Measurements from ENCODE around the gene CAMK1.

Gene CAMK1

DNA sequence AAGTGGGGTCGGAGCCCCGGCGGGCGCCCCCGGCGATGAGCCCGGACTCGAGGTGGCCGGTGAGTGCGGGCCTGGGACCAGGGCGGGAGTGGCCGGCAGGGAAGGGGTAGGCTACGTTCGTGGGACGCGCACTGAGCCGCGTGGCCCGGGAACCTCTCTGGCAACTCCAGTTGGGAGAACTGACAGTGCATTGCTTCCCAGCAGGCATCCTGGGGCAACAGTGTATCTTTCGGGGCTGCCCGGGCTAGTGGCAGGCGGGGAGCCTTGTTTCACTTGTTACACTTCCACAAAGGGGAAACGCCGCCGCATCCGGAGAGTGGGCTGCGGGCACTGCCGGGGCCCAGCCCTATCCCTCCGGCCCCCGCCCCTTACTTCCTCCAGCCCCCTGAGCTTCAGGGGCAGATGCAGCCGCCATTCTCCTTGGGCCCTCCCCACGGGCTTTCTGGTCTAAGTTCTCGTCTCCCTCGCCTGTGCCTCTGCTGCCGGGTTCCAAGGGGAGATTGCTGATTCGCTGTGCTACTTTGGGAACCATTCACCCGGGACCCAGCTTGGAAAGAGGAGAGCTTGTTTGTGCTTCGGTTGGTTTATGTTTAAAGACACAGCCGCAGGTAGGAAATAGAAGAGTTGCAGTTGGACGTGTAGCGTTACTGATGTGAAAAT lies 37.5 kb downstream of the CAMK1 start:
- DNase-seq: no peak

GRCh38 chr3:9731206-9732079 lies 38.3 kb downstream of the CAMK1 start, which contains the start of gene BRPF1:
Gene BRPF1, plus strand, starts transcription at chr3:9731735. Its CDS starts 2,406 bp downstream, at chr3:9734141.
- DNase-seq: peak; percentile 87

- no peak for DNase-seq
These were observed 39.0 kb downstream of the CAMK1 start for GRCh38 chr3:9730657-9731205.

DNA sequence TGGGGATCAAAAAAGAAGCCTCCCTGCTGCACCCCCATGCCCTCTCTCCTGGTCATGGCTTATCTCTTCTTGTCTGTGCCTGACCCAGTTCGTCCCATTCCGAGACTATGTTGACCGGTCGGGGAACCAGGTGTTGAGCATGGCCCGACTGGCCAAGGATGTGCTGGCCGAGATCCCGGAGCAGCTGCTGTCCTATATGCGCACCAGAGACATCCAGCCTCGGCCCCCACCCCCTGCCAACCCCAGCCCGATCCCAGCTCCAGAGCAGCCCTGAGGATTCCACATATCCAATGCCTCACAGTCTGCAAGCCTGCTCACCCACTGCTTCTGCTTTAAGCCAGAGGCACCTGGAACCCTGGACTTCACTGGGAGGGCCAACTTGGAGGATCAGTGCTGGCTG lies 40.3 kb downstream of the CAMK1 start:
- no peak for DNase-seq

GRCh38 chr3:9727743-9728142 lies 42.0 kb downstream of the CAMK1 start:
- DNase-seq: no peak

DNA sequence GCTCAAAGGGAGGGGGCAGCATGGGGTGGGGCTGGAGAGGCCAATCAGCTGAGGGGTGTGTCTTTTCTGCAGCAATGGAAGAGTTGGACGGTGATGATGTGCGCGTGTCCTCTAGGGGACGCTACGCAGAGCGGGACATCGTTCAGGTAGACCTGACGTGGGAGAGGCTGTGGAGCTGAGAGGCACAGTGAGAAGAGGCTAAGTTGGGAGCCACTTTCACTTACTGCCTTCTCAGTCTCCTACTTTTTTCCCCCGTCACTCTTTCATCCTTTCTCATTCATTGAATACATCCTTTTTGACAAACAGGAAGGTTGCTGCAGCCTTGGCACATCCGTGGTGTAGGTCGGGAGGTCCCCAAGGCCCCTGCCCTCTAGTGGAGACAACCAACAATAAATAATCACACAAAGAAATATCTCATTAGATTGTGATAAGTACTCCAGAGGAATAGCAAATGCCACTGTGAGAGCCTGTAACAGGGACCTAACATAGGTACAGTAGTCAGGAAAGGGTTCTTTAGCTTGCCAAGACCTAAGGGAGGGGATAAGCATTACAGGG lies 42.6 kb downstream of the CAMK1 start:
- DNase-seq: no peak

DNA sequence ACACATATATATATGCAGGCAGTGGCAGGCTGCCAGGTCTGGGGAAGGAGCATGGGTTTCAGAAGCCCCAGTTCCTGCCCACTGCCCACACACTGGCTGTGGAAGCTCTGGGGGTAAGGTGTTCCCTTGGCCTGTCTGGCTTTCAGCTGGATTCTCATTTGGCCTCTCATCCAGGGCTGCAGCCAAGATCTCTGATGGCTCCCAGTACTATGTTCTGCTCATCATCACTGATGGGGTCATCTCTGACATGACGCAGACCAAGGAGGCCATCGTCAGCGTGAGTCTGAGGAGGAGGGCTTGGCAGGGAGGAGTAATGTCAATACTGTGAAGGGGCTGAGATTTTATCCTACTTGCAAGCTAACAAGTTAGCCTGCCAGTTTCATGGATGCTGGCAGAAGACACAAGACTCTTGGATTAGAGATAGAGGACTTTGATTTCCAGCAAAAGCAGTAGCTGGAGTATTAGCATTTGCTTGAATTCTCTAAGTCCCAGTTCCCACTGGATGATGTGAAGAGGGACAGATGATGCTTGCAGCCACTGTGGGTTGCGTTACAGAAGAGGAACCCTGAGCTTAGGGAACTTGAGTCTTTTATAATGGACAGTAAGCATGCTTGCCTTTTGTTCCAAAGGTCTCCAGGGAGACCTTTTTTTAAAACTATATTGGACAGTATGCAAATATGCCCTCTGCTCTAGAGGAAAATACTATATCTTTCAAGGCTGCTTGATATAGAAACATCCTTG lies 43.8 kb downstream of the CAMK1 start:
- DNase-seq: no peak

DNA sequence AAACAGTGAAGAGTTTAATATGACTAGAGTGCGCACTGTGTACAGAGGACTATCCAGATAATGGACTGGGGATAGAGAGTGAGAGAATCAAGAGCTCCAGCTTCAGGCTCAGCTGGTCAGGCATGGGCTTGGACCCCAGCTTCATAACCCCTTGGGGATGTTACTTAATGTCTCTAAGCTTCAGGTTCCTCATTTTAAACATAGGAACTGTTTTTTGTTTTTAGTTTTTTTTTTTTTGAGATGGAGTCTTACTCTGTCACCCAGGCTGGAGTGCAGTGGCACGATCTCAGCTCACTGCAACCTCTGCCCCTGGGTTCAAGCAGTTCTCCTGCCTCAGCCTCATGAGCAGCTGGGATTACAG lies 48.1 kb downstream of the CAMK1 start:
- no peak for DNase-seq

DNA sequence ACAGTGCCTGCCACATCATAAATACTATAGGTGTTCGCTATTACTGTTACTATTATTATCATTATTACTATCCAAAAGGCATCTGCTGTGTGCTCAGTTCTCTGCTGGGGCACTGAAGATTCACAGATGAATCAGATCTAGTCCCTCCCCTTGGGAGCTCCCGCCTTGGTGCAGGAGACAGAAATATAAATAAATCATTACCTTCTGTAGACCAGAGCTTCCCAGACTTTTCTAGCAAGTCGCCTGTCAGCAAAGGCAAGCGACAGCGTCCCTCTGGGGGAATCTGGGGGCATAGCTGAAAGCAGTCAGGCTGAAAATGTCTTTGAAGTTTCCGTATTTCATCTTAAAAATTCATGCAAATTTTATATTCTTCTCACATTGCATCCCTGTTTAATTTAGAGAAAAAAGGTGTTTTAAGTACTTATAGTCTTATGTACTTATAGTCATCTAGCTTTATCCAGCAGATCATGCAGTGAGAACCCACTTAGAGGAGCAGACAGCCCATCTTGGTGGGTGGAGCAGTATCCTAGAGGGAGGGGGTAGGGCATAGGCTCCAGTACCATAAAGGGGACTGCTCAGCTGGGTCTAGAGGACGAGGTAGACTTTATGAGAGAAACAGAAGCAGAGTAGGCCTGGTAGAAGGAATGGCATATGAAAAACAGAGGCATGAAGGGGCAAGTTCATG lies 48.6 kb downstream of the CAMK1 start:
- DNase-seq: peak; percentile 45

DNA sequence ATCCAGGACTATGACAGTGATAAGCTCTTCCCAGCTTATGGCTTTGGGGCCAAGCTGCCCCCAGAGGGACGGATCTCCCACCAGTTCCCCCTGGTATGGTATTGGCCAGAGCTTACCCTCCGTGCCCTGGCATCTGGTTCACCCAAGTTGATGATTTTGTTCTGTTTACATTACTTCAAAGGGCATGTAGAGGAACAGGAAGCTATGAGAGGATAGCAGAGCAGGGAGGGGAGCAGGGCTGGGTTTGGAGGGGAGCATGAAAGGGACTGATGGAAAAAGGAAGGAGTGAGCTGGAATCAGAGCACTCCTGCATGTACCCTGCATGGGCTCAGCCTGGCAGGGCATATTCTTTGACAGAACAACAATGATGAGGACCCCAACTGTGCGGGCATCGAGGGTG lies 51.6 kb downstream of the CAMK1 start:
- no peak for DNase-seq

GRCh38 chr3:9717563-9717962 lies 52.2 kb downstream of the CAMK1 start:
- no peak for DNase-seq

GRCh38 chr3:9716801-9717555 lies 52.8 kb downstream of the CAMK1 start:
- DNase-seq: no peak

- DNase-seq: no peak
These were observed 53.8 kb downstream of the CAMK1 start for GRCh38 chr3:9715764-9716437.

- no peak for DNase-seq
These were observed 54.6 kb downstream of the CAMK1 start for GRCh38 chr3:9715136-9715535.

GRCh38 chr3:9713142-9713541 lies 56.6 kb downstream of the CAMK1 start:
- no peak for DNase-seq

DNA sequence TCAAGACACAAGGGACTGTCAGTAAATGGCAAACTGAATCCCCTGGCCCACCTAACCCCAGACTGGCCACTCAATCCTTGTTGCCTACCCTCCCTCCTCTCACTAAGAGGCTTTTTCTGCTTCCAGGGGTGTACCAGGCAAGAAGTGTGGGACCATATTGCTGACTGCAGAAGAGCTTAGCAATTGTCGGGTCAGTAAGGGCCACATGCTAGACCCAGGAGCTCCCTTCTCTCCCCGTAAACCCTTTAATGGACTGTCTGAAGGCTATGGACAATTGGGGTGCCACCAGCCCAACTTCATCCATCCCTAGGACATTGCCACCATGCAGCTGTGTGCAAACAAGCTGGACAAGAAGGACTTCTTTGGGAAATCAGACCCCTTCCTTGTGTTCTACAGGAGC lies 57.3 kb downstream of the CAMK1 start:
- no peak for DNase-seq

- DNase-seq: no peak
These were observed 59.5 kb downstream of the CAMK1 start for GRCh38 chr3:9710174-9710739.
